IMR-90 (cell line): ENCODE measurements around the gene RCE1. TPM values are rescaled to one million over a fixed set of nuclear protein-coding genes. Genes with fewer than 3 reads are reported as not detected.

Source experiments
- ATAC-seq: fragments of 200-7000 bp; cut with Tn5 transposase; 2 replicates; pipeline ENCODE4 v1.9.1; 2020; ENCODE audit warnings: low read depth, mild to moderate bottlenecking, moderate library complexity
- BruUV-seq: library from RNA; stranded (reverse); fragments of 400-500 nt; replicated peaks from 2 replicates; lab custom pipeline; 2021; lab: Mats Ljungman, UMichigan
- CTCF ChIA-PET: fragments of 300-600 bp; formaldehyde crosslinking; extraction: SDS; loops from one replicate; lab custom pipeline; 2021; ENCODE audit warnings: antibody characterized with exemption; lab: Yijun Ruan, JAX
- POLR2A ChIA-PET: fragments of 300-600 bp; sonication (Branson Sonifier 250); formaldehyde crosslinking; loops from one replicate; lab custom pipeline; 2022; ENCODE audit warnings: antibody characterized with exemption; ENCODE audit not compliant: unreplicated experiment; lab: Charles Lee
- DNase-seq: peaks from one replicate; pipeline ENCODE4 v3.0.0; 2013
- H2AFZ ChIP-seq: replicated peaks from 2 replicates; pipeline ENCODE3; 2013; ENCODE audit warnings: low read length, mild to moderate bottlenecking; ENCODE audit not compliant: poor library complexity
- H2AK5ac ChIP-seq: 2 replicates; pipeline ENCODE4 v1.6.1; 2013; ENCODE audit warnings: low read depth, low read length, inconsistent platforms
- H2AK9ac ChIP-seq: replicated peaks from 2 replicates; pipeline ENCODE3; 2013; ENCODE audit warnings: mild to moderate bottlenecking, low read depth, low read length, moderate library complexity; ENCODE audit not compliant: poor library complexity
- H2BK120ac ChIP-seq: 2 replicates; pipeline ENCODE4 v1.6.1; 2013; ENCODE audit warnings: low read depth, low read length, inconsistent platforms
- H2BK15ac ChIP-seq: 3 replicates; pipeline ENCODE4 v1.6.1; 2013; ENCODE audit warnings: low read depth, low read length, inconsistent platforms
- H2BK20ac ChIP-seq: 2 replicates; pipeline ENCODE4 v1.6.1; 2013; ENCODE audit warnings: low read depth, mild to moderate bottlenecking, inconsistent platforms, low read length, moderate library complexity
- H2BK5ac ChIP-seq: 2 replicates; pipeline ENCODE4 v1.6.1; 2013; ENCODE audit warnings: mild to moderate bottlenecking, low read depth, low read length, inconsistent platforms; ENCODE audit not compliant: poor library complexity, severe bottlenecking
- H3K14ac ChIP-seq: replicated peaks from 2 replicates; pipeline ENCODE4 v1.6.1; 2013; ENCODE audit warnings: low read depth, low read length, inconsistent platforms
- H3K18ac ChIP-seq: 2 replicates; pipeline ENCODE4 v1.6.1; 2013; ENCODE audit warnings: low read depth, low read length, control low read depth
- H3K23ac ChIP-seq: 2 replicates; pipeline ENCODE4 v1.6.1; 2013; ENCODE audit warnings: low read depth, low read length, inconsistent platforms
- H3K27ac ChIP-seq: 2 replicates; pipeline ENCODE4 v1.5.1; 2013; ENCODE audit warnings: mild to moderate bottlenecking, control low read depth, low read length; ENCODE audit not compliant: insufficient read depth
- H3K27me3 ChIP-seq: 2 replicates; pipeline ENCODE4 v1.6.1; 2013; ENCODE audit warnings: low read length; ENCODE audit not compliant: control insufficient read depth, insufficient read depth
- H3K36me3 ChIP-seq: 2 replicates; pipeline ENCODE4 v1.6.1; 2013; ENCODE audit warnings: low read length, mixed read lengths; ENCODE audit not compliant: control insufficient read depth, insufficient read depth
- H3K4ac ChIP-seq: 2 replicates; pipeline ENCODE4 v1.6.1; 2013; ENCODE audit warnings: low read depth, low read length, inconsistent platforms
- H3K4me1 ChIP-seq: 2 replicates; pipeline ENCODE4 v1.6.1; 2013; ENCODE audit warnings: low read length, mixed read lengths; ENCODE audit not compliant: control insufficient read depth, insufficient read depth
- H3K4me2 ChIP-seq: 2 replicates; pipeline ENCODE4 v1.6.1; 2013; ENCODE audit warnings: low read depth, mild to moderate bottlenecking, control low read depth, low read length, moderate library complexity
- H3K4me3 ChIP-seq: 2 replicates; pipeline ENCODE4 v1.5.1; 2013; ENCODE audit warnings: low read depth, mild to moderate bottlenecking, control low read depth, low read length, moderate library complexity; ENCODE audit not compliant: insufficient read depth
- H3K56ac ChIP-seq: 2 replicates; pipeline ENCODE4 v1.6.1; 2013; ENCODE audit warnings: low read length, inconsistent platforms; ENCODE audit not compliant: insufficient read depth; ENCODE audit errors: extremely low read depth
- H3K79me1 ChIP-seq, 2 experiments: 2 replicates each; pipeline ENCODE4 v1.6.1; 2013; ENCODE audit warnings: low read length in 2 of 2, inconsistent platforms in 1 of 2, low read depth in 1 of 2
- H3K9ac ChIP-seq: 2 replicates; pipeline ENCODE4 v1.6.1; 2013; ENCODE audit warnings: low read depth, low read length, control low read depth
- H3K9me1 ChIP-seq: 2 replicates; pipeline ENCODE4 v1.6.1; 2013; ENCODE audit warnings: low read length, inconsistent platforms; ENCODE audit not compliant: insufficient read depth
- H3K9me3 ChIP-seq: 2 replicates; pipeline ENCODE4 v1.6.1; 2013; ENCODE audit warnings: low read length; ENCODE audit not compliant: control insufficient read depth, insufficient read depth
- H4K20me1 ChIP-seq: 2 replicates; pipeline ENCODE4 v1.6.1; 2013; ENCODE audit warnings: low read length, inconsistent platforms; ENCODE audit not compliant: insufficient read depth
- H4K5ac ChIP-seq: 2 replicates; pipeline ENCODE4 v1.6.1; 2013; ENCODE audit warnings: mild to moderate bottlenecking, low read depth, low read length, control low read depth
- H4K8ac ChIP-seq, 2 experiments: 2 replicates each; pipeline ENCODE4 v1.6.1; 2013; ENCODE audit warnings: low read depth in 2 of 2, low read length in 2 of 2, control low read depth in 1 of 2, inconsistent platforms in 1 of 2
- H4K91ac ChIP-seq: 2 replicates; pipeline ENCODE4 v1.6.1; 2013; ENCODE audit warnings: low read depth, low read length, inconsistent platforms; ENCODE audit not compliant: insufficient read depth
- BHLHE40 ChIP-seq: fragments of 150-350 bp; IDR thresholded peaks from 2 replicates; pipeline ENCODE4 v1.6.1; 2016; ENCODE audit warnings: mild to moderate bottlenecking, low read depth, low read length
- FOS ChIP-seq: fragments of 150-350 bp; IDR thresholded peaks from 2 replicates; pipeline ENCODE4 v1.6.1; 2016; ENCODE audit warnings: low read depth, low read length
- MAZ ChIP-seq: IDR thresholded peaks from 2 replicates; pipeline ENCODE4 v1.6.1; 2012; ENCODE audit warnings: low read depth, mild to moderate bottlenecking, low read length, improper control_type of control experiment, moderate library complexity, borderline replicate concordance
- MXI1 ChIP-seq: IDR thresholded peaks from 2 replicates; pipeline ENCODE4 v1.6.1; 2012; ENCODE audit warnings: low read depth, mild to moderate bottlenecking, low read length, moderate library complexity, borderline replicate concordance
- NFE2L2 ChIP-seq: fragments of 150-350 bp; IDR thresholded peaks from 2 replicates; pipeline ENCODE4 v1.6.1; 2016; ENCODE audit warnings: low read depth, mild to moderate bottlenecking, low read length
- POLR2A ChIP-seq: IDR thresholded peaks from 2 replicates; pipeline ENCODE4 v1.6.1; 2012; ENCODE audit warnings: mild to moderate bottlenecking, low read depth, low read length
- RFX5 ChIP-seq: IDR thresholded peaks from 2 replicates; pipeline ENCODE4 v1.8.0; 2012; ENCODE audit warnings: low read depth, mild to moderate bottlenecking, low read length, moderate library complexity
- SMC3 ChIP-seq: fragments of 150-350 bp; IDR thresholded peaks from 2 replicates; pipeline ENCODE4 v1.6.1; 2016; ENCODE audit warnings: low read depth, mild to moderate bottlenecking, antibody characterized with exemption, low read length, moderate library complexity
- WGBS, 2 experiments: methylation state at CpG; one replicate each; pipeline versions ENCODE4 v1.1.5 to v1.1.7; 2013; ENCODE audit warnings: missing lambda C conversion rate in 2 of 2; ENCODE audit not compliant: insufficient read length in 1 of 2; ENCODE audit errors: extremely low coverage in 2 of 2; 5-methylcytosine and 5-hydroxymethylcytosine counted together
- dilution Hi-C: fragments of 300-500 bp; cut with HindIII; formaldehyde crosslinking; loops from one replicate; pipeline ENCODE4 v1.14.3; 2018; ENCODE audit warnings: low sequenced_read_pairs; ENCODE audit not compliant: unreplicated experiment
- in situ Hi-C: fragments of 300-500 bp; cut with MboI; formaldehyde crosslinking; loops from 3 replicates; pipeline ENCODE4 v1.14.3; 2019; ENCODE audit warnings: low sequenced_read_pairs, inconsistent platforms, mixed read lengths
- intact Hi-C: fragments of 100-400 bp; cut with micrococcal nuclease; formaldehyde crosslinking; loops from 2 replicates; pipeline ENCODE4 v1.10.0; 2022
- polyA plus RNA-seq, 3 experiments: library from polyadenylated mRNA; depleted of rRNA; stranded (reverse); fragments of >200 nt; gene quantifications; 2 replicates each; pipeline ENCODE4 v1.2.3, GENCODE V29; 2012; ENCODE audit warnings: low replicate concordance in 1 of 3
- total RNA-seq: library from RNA; depleted of rRNA; stranded (reverse); fragments of >200 nt; gene quantifications from 2 replicates; pipeline ENCODE4 v1.2.3, GENCODE V29; 2012
- TF ChIP-seq, protein P1 (sequence below): fragments of 150-350 bp; IDR thresholded peaks from 2 replicates; pipeline ENCODE4 v1.6.1; 2016; ENCODE audit warnings: low read depth, mild to moderate bottlenecking, low read length, moderate library complexity, borderline replicate concordance

Gene RCE1
- total and polyA plus RNA-seq, 2 of the 4 experiments (the other 2 are of a cell fraction): 6.6 to 19.4 TPM

DNA sequence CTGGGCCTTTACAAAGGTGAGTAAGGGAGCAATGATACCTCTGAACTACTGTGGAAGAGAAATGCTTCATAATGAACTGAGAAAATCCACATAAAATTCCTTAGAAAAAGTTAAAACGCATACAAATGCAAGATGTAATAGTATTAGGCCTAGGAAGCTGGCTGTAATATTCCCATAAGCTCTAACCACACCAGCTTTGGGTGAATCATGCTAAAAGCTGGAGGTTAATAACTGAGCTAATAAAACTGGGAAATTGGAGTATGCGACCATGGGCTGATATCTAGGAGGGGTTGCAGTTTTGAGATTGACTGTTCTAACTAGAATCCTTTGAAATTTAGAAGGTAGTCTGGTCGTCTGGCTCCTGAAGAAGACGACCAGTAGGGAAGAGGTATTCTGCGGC, 28.6 kb upstream of the RCE1 start:
- ChIA-PET CTCF (no interaction called here), POLR2A (no interaction called here)
- no peaks in the 10 kb centered on the region for H3K9me1 ChIP-seq
- dilution Hi-C loops: no loop called here
- no peak overlapping the region for H3K27ac ChIP-seq
- H3K4me3 ChIP-seq: no peak overlapping the region
- peaks cover 2% of the 10 kb centered on the region; the same call in 1 of the 2 replicates for H3K4me1 ChIP-seq
- H3K4me2 ChIP-seq: no peak overlapping the region
- no peak for DNase-seq
- H4K91ac ChIP-seq: no peak overlapping the region
- TF ChIP-seq MXI1 (no peak), RFX5 (no peak), BHLHE40 (no peak), MAZ (no peak), NFE2L2 (no peak), SMC3 (no peak), POLR2A (no peak), FOS (no peak)
- TF ChIP-seq, protein P1, sequence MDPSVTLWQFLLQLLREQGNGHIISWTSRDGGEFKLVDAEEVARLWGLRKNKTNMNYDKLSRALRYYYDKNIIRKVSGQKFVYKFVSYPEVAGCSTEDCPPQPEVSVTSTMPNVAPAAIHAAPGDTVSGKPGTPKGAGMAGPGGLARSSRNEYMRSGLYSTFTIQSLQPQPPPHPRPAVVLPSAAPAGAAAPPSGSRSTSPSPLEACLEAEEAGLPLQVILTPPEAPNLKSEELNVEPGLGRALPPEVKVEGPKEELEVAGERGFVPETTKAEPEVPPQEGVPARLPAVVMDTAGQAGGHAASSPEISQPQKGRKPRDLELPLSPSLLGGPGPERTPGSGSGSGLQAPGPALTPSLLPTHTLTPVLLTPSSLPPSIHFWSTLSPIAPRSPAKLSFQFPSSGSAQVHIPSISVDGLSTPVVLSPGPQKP: no peak
- no peak overlapping the region for H3K56ac ChIP-seq
- H3K23ac ChIP-seq: no peak overlapping the region
- H2AK5ac ChIP-seq: no peak overlapping the region
- H2BK15ac ChIP-seq: no peak overlapping the region
- ATAC-seq: no peak
- in situ Hi-C loops: no loop called here
- no peak overlapping the region for H4K8ac ChIP-seq
- no peak overlapping the region for H3K9ac ChIP-seq
- BruUV-seq: no TSS peak
- H4K20me1 ChIP-seq: no peaks in the 10 kb centered on the region
- no peak overlapping the region for H3K4ac ChIP-seq
- no peaks in the 10 kb centered on the region for H3K27me3 ChIP-seq
- no peaks in the 10 kb centered on the region for H3K9me3 ChIP-seq
- WGBS, 2 experiments: 100% methylated on average over 3 of the region's 5 CpGs; no CpG with 5 or more reads in 1 of the 2 experiments
- intact Hi-C loops: loop anchor here (5.0 to 10.0 kb wide), 3 partner anchors 32 to 87 kb away; partner anchors contain the start of gene SPTBN2
- no peaks in the 10 kb centered on the region for H3K79me1 ChIP-seq
- no peak overlapping the region for H2BK120ac ChIP-seq
- no peak overlapping the region for H4K5ac ChIP-seq
- H3K14ac ChIP-seq: no peak overlapping the region
- H2AK9ac ChIP-seq: no peak overlapping the region
- no peak overlapping the region for H2BK5ac ChIP-seq
- H3K36me3 ChIP-seq: no peaks in the 10 kb centered on the region
- no peak overlapping the region for H2AFZ ChIP-seq
- no peak overlapping the region for H2BK20ac ChIP-seq
- no peak overlapping the region for H3K18ac ChIP-seq
